Measurements from ENCODE around the gene IL19.
A peak's percentile ranks its signal among the peaks of the same experiment; 100 is the strongest.

Gene IL19

GRCh38 chr1:206801467-206801866 lies 30.9 kb downstream of the IL19 start:
- no peak for DNase-seq

- no peak for DNase-seq
Measured at GRCh38 chr1:206802401-206802800, 31.8 kb downstream of the IL19 start.

- DNase-seq: no peak
Measured at GRCh38 chr1:206803221-206803730, 32.7 kb downstream of the IL19 start.

GRCh38 chr1:206804156-206804737 lies 33.7 kb downstream of the IL19 start:
- no peak for DNase-seq

- DNase-seq: no peak
Measured at GRCh38 chr1:206805357-206805756, 34.8 kb downstream of the IL19 start.

- DNase-seq: no peak
Measured at GRCh38 chr1:206808615-206809014, 38.0 kb downstream of the IL19 start.

GRCh38 chr1:206809504-206810084 lies 39.0 kb downstream of the IL19 start:
- DNase-seq: no peak

- DNase-seq: no peak
Measured at GRCh38 chr1:206812471-206812870, 41.9 kb downstream of the IL19 start.

GRCh38 chr1:206814716-206815341 lies 44.3 kb downstream of the IL19 start:
- no peak for DNase-seq

- no peak for DNase-seq
Measured at GRCh38 chr1:206816390-206817287, 46.1 kb downstream of the IL19 start.

- no peak for DNase-seq
Measured at GRCh38 chr1:206821493-206821892, 50.9 kb downstream of the IL19 start.

- DNase-seq: no peak
Measured at GRCh38 chr1:206823727-206824126, 53.2 kb downstream of the IL19 start.

- peak; percentile 29 for DNase-seq
Measured at GRCh38 chr1:206824331-206824730, 53.8 kb downstream of the IL19 start.

- no peak for DNase-seq
Measured at GRCh38 chr1:206826394-206826793, 55.8 kb downstream of the IL19 start.

- DNase-seq: no peak
Measured at GRCh38 chr1:206828061-206828460, 57.5 kb downstream of the IL19 start.

- DNase-seq: no peak
Measured at GRCh38 chr1:206828765-206829164, 58.2 kb downstream of the IL19 start.

- no peak for DNase-seq
Measured at GRCh38 chr1:206829282-206829681, 58.7 kb downstream of the IL19 start.

GRCh38 chr1:206829875-206830274 lies 59.3 kb downstream of the IL19 start:
- peak; percentile 37 for DNase-seq

- no peak for DNase-seq
Measured at GRCh38 chr1:206831650-206832049, 61.1 kb downstream of the IL19 start.

- no peak for DNase-seq
Measured at GRCh38 chr1:206832352-206832880, 61.8 kb downstream of the IL19 start.

- DNase-seq: peak; percentile 73
Measured at GRCh38 chr1:206833106-206833680, 62.6 kb downstream of the IL19 start.

- DNase-seq: no peak
Measured at GRCh38 chr1:206833801-206834200, 63.2 kb downstream of the IL19 start.

- DNase-seq: no peak
Measured at GRCh38 chr1:206834217-206834616, 63.6 kb downstream of the IL19 start.
